GM23338 (cell line): Measurements from ENCODE around the gene ANKRD40.

Experiments used
- CREB1 ChIP-seq: fragments of 250-450 bp; sonication (Bioruptor Pico); IDR thresholded peaks from 2 replicates; pipeline ENCODE4 v1.5.0; 2020; ENCODE audit warnings: low read depth, mild to moderate bottlenecking, moderate library complexity
- EZH2 ChIP-seq: fragments of 200-600 bp; sonication (generic); IDR thresholded peaks from one replicate; pipeline ENCODE4 v1.8.0; 2017; ENCODE audit warnings: antibody characterized with exemption, mild to moderate bottlenecking, low read depth; ENCODE audit not compliant: unreplicated experiment
- EZH2phosphoT487 ChIP-seq: fragments of 200-600 bp; sonication (generic); IDR thresholded peaks from one replicate; pipeline ENCODE4 v1.8.1; 2018; ENCODE audit warnings: antibody characterized with exemption; ENCODE audit not compliant: unreplicated experiment
- JUNB ChIP-seq: IDR thresholded peaks from one replicate; pipeline ENCODE4 v1.6.1; 2016; ENCODE audit warnings: antibody characterized with exemption; ENCODE audit not compliant: unreplicated experiment
- NANOG ChIP-seq: IDR thresholded peaks from 2 replicates; pipeline ENCODE4 v1.6.1; 2016; ENCODE audit warnings: antibody characterized with exemption, borderline replicate concordance
- POLR2AphosphoS5 ChIP-seq: IDR thresholded peaks from 2 replicates; pipeline ENCODE4 v1.6.1; 2016; ENCODE audit warnings: antibody characterized with exemption, low read depth
- STAT1 ChIP-seq: IDR thresholded peaks from one replicate; pipeline ENCODE4 v1.6.1; 2016; ENCODE audit warnings: antibody characterized with exemption; ENCODE audit not compliant: unreplicated experiment
- ZNF114 ChIP-seq: fragments of 250-450 bp; sonication (Bioruptor Pico); IDR thresholded peaks from 2 replicates; pipeline ENCODE4 v1.5.0; 2020; ENCODE audit warnings: mild to moderate bottlenecking, moderate library complexity
- ZNF331 ChIP-seq: fragments of 250-450 bp; sonication (Bioruptor Pico); IDR thresholded peaks from 2 replicates; pipeline ENCODE4 v1.5.0; 2020; ENCODE audit warnings: low read depth, mild to moderate bottlenecking, moderate library complexity
- ZNF462 ChIP-seq: fragments of 250-450 bp; sonication (Bioruptor Pico); IDR thresholded peaks from 2 replicates; pipeline ENCODE4 v1.5.0; 2020; ENCODE audit warnings: mild to moderate bottlenecking, moderate library complexity
- TF ChIP-seq, protein P1 (sequence below), 2 experiments: fragments of 200-600 bp in 1 of 2; sonication (generic) in 1 of 2; conservative IDR thresholded peaks; 2 replicates each; pipeline versions ENCODE4 v1.5.1 to v1.6.1; 2016 to 2017; ENCODE audit warnings: antibody characterized with exemption in 2 of 2, low read depth in 2 of 2, mild to moderate bottlenecking in 2 of 2, moderate library complexity in 1 of 2
- TF ChIP-seq, protein P2 (sequence below): IDR thresholded peaks from one replicate; pipeline ENCODE4 v1.6.1; 2018; ENCODE audit warnings: antibody characterized with exemption; ENCODE audit not compliant: unreplicated experiment
- TF ChIP-seq, protein P3 (sequence below): IDR thresholded peaks from 2 replicates; pipeline ENCODE4 v1.6.1; 2016; ENCODE audit warnings: antibody characterized with exemption

- TF ChIP-seq, protein P1, sequence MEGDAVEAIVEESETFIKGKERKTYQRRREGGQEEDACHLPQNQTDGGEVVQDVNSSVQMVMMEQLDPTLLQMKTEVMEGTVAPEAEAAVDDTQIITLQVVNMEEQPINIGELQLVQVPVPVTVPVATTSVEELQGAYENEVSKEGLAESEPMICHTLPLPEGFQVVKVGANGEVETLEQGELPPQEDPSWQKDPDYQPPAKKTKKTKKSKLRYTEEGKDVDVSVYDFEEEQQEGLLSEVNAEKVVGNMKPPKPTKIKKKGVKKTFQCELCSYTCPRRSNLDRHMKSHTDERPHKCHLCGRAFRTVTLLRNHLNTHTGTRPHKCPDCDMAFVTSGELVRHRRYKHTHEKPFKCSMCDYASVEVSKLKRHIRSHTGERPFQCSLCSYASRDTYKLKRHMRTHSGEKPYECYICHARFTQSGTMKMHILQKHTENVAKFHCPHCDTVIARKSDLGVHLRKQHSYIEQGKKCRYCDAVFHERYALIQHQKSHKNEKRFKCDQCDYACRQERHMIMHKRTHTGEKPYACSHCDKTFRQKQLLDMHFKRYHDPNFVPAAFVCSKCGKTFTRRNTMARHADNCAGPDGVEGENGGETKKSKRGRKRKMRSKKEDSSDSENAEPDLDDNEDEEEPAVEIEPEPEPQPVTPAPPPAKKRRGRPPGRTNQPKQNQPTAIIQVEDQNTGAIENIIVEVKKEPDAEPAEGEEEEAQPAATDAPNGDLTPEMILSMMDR (conservative IDR thresholded peaks at IDR 0.05; ENCODE audit: low read depth in 2 of 2), result no peak
- no peak for TF ChIP-seq JUNB
- TF ChIP-seq NANOG, result no peak
- no peak for TF ChIP-seq POLR2AphosphoS5
- TF ChIP-seq, protein P2, sequence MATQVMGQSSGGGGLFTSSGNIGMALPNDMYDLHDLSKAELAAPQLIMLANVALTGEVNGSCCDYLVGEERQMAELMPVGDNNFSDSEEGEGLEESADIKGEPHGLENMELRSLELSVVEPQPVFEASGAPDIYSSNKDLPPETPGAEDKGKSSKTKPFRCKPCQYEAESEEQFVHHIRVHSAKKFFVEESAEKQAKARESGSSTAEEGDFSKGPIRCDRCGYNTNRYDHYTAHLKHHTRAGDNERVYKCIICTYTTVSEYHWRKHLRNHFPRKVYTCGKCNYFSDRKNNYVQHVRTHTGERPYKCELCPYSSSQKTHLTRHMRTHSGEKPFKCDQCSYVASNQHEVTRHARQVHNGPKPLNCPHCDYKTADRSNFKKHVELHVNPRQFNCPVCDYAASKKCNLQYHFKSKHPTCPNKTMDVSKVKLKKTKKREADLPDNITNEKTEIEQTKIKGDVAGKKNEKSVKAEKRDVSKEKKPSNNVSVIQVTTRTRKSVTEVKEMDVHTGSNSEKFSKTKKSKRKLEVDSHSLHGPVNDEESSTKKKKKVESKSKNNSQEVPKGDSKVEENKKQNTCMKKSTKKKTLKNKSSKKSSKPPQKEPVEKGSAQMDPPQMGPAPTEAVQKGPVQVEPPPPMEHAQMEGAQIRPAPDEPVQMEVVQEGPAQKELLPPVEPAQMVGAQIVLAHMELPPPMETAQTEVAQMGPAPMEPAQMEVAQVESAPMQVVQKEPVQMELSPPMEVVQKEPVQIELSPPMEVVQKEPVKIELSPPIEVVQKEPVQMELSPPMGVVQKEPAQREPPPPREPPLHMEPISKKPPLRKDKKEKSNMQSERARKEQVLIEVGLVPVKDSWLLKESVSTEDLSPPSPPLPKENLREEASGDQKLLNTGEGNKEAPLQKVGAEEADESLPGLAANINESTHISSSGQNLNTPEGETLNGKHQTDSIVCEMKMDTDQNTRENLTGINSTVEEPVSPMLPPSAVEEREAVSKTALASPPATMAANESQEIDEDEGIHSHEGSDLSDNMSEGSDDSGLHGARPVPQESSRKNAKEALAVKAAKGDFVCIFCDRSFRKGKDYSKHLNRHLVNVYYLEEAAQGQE, result no peak
- no peak for TF ChIP-seq STAT1
- TF ChIP-seq EZH2phosphoT487, result no peak
- TF ChIP-seq EZH2, result no peak
- TF ChIP-seq ZNF462 (CRISPR knock-in tag), result no peak
- TF ChIP-seq CREB1 (CRISPR knock-in tag), result no peak
- no peak for TF ChIP-seq ZNF331 (CRISPR knock-in tag)
- TF ChIP-seq, protein P3, sequence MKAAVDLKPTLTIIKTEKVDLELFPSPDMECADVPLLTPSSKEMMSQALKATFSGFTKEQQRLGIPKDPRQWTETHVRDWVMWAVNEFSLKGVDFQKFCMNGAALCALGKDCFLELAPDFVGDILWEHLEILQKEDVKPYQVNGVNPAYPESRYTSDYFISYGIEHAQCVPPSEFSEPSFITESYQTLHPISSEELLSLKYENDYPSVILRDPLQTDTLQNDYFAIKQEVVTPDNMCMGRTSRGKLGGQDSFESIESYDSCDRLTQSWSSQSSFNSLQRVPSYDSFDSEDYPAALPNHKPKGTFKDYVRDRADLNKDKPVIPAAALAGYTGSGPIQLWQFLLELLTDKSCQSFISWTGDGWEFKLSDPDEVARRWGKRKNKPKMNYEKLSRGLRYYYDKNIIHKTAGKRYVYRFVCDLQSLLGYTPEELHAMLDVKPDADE, result no peak
- no peak for TF ChIP-seq ZNF114 (CRISPR knock-in tag)
Measured at GRCh38 chr17:50668025-50668837, 39.5 kb downstream of the ANKRD40 start.
